Skin epidermis (tissue), 12 donors: ENCODE results near the gene PCDHGB7.
"Not testable (repeated sequence)": the region's sequence is repeated elsewhere in the genome, so short reads cannot be mapped to it uniquely, and the experiment has no call there.

Experiments
- H3K27ac ChIP-seq, 21 experiments: fragments of 200-600 bp; sonication (generic) in 11 of 21; one replicate each; pipeline ENCODE4 v1.5.0; 2020; ENCODE audit warnings: mild to moderate bottlenecking in 3 of 21, inconsistent platforms in 2 of 21, moderate library complexity in 2 of 21
- H3K4me3 ChIP-seq, 7 experiments: fragments of 200-600 bp; sonication (generic) in 2 of 7; one replicate each; pipeline ENCODE4 v1.5.0; 2020; ENCODE audit warnings: inconsistent platforms in 2 of 7, mild to moderate bottlenecking in 2 of 7, moderate library complexity in 1 of 7

PCDHGB7 gene

GRCh38 chr5:141394401-141395187 lies 22.9 kb upstream of the PCDHGB7 start:
- not testable (repeated sequence) for H3K27ac ChIP-seq, H3K4me3 ChIP-seq

GRCh38 chr5:141397756-141398551 lies 19.5 kb upstream of the PCDHGB7 start, which contains the start of gene PCDHGB5:
Gene PCDHGB5 (plus strand): TSS chr5:141397947. CDS start chr5:141398128, 181 bp downstream.
- H3K4me3 ChIP-seq, result peak within 1 kb of the TSS in 1 of 7 experiments; percentile 6
- H3K27ac ChIP-seq, result not testable (repeated sequence)

- H3K4me3 ChIP-seq, result no peak overlapping the region
These were observed 18.9 kb upstream of the PCDHGB7 start for GRCh38 chr5:141398608-141399007.

GRCh38 chr5:141399555-141400258 lies 17.8 kb upstream of the PCDHGB7 start:
- H3K4me3 ChIP-seq, result no peak overlapping the region
- no peak overlapping the region for H3K27ac ChIP-seq

More at GRCh38 chr5:141398608-141399007, 18.9 kb upstream of the PCDHGB7 start:
- H3K27ac ChIP-seq, result no peak overlapping the region

- Histone ChIP-seq H3K27ac (peak within 1 kb of the TSS in 1 of 21 experiments; percentile 9), H3K4me3 (peak within 1 kb of the TSS in 3 of 7 experiments; percentile 1 to 22 (median 7))
These were observed 14.8 kb upstream of the PCDHGB7 start, which contains the start of gene PCDHGA9 for GRCh38 chr5:141402553-141403243. Gene PCDHGA9 (plus strand): TSS chr5:141402778. CDS start chr5:141402953, 175 bp downstream.

GRCh38 chr5:141403387-141403786 lies 14.1 kb upstream of the PCDHGB7 start:
- peak overlapping the region in 1 of 7 experiments; percentile 7 for H3K4me3 ChIP-seq
- H3K27ac ChIP-seq, result no peak overlapping the region

GRCh38 chr5:141407790-141408505 lies 9.5 kb upstream of the PCDHGB7 start, which contains the start of gene PCDHGB6:
Gene PCDHGB6 (plus strand): TSS chr5:141408021. CDS start chr5:141408203, 182 bp downstream.
- H3K27ac ChIP-seq, result not testable (repeated sequence)
- H3K4me3 ChIP-seq, result peak within 1 kb of the TSS in 4 of 7 experiments; percentile 11 to 21 (median 12)

GRCh38 chr5:141409598-141410306 lies 7.7 kb upstream of the PCDHGB7 start:
- Histone ChIP-seq H3K4me3 (no peak overlapping the region), H3K27ac (no peak overlapping the region)

GRCh38 chr5:141411575-141411974 lies 5.9 kb upstream of the PCDHGB7 start:
- no peak overlapping the region for H3K4me3 ChIP-seq

GRCh38 chr5:141412854-141413539 lies 4.5 kb upstream of the PCDHGB7 start, which contains the start of gene PCDHGA10:
Gene PCDHGA10 (plus strand): TSS chr5:141412987. CDS start chr5:141413176, 189 bp downstream.
- peak within 1 kb of the TSS in 1 of 21 experiments; percentile 41 for H3K27ac ChIP-seq
- H3K4me3 ChIP-seq, result peak within 1 kb of the TSS in 6 of 7 experiments; percentile 3 to 36 (median 20)

More at GRCh38 chr5:141411575-141411974, 5.9 kb upstream of the PCDHGB7 start:
- H3K27ac ChIP-seq, result no peak overlapping the region

GRCh38 chr5:141413540-141414069 lies 3.9 kb upstream of the PCDHGB7 start:
- Histone ChIP-seq H3K4me3 (peak overlapping the region in 6 of 7 experiments; percentile 3 to 36 (median 20)), H3K27ac (no peak overlapping the region)

GRCh38 chr5:141414548-141415274 lies 2.8 kb upstream of the PCDHGB7 start:
- H3K27ac ChIP-seq, H3K4me3 ChIP-seq: not testable (repeated sequence)

- H3K4me3 ChIP-seq, H3K27ac ChIP-seq: not testable (repeated sequence)
These were observed 2.2 kb upstream of the PCDHGB7 start for GRCh38 chr5:141415275-141415618.

GRCh38 chr5:141419074-141419880 lies 1.8 kb downstream of the PCDHGB7 start:
- no peak overlapping the region for H3K27ac ChIP-seq
- H3K4me3 ChIP-seq, result no peak overlapping the region

- peak within 1 kb of the TSS in 4 of 7 experiments; percentile 11 to 32 (median 28) for H3K4me3 ChIP-seq
These were observed 3.5 kb downstream of the PCDHGB7 start, which contains the start of gene PCDHGA11 for GRCh38 chr5:141420855-141421488. Gene PCDHGA11 (plus strand): TSS chr5:141421051. CDS start chr5:141421228, 177 bp downstream.

More at GRCh38 chr5:141420855-141421488, 3.5 kb downstream of the PCDHGB7 start, which contains the start of gene PCDHGA11:
- no peak within 1 kb of the TSS for H3K27ac ChIP-seq
